OCI-LY3 (cell line): ENCODE data around the gene GPR142.

ENCODE experiments used
- H2AFZ ChIP-seq: fragments of 200-600, 300-600 bp; shearing (Covaris generic); 2 replicates; pipeline ENCODE4 v1.6.0; 2014; ENCODE audit warnings: antibody characterized with exemption, low read depth, low read length
- H3K27ac ChIP-seq: fragments of 200-600, 300-600 bp; sonication (generic); 2 replicates; pipeline ENCODE4 v1.5.1; 2014; ENCODE audit warnings: mild to moderate bottlenecking, low read length, moderate library complexity, mixed read lengths
- H3K27me3 ChIP-seq: fragments of 200-600, 300-600 bp; sonication (generic); 2 replicates; pipeline ENCODE4 v1.6.1; 2014; ENCODE audit warnings: low read depth, low read length, mixed read lengths
- H3K36me3 ChIP-seq: fragments of 200-600, 300-600 bp; sonication (generic); replicated peaks from 2 replicates; pipeline ENCODE3; 2014; ENCODE audit warnings: low read depth, low read length, mixed read lengths
- H3K4me1 ChIP-seq: fragments of 300-600, 200-600 bp; sonication (generic); 2 replicates; pipeline ENCODE4 v1.6.1; 2014; ENCODE audit warnings: low read length, mixed read lengths
- H3K4me2 ChIP-seq: fragments of 200-600, 300-600 bp; sonication (generic); 2 replicates; pipeline ENCODE4 v1.6.1; 2014; ENCODE audit warnings: low read length, mixed read lengths
- H3K4me3 ChIP-seq: fragments of 300-600, 200-600 bp; sonication (generic); 2 replicates; pipeline ENCODE4 v1.5.1; 2014; ENCODE audit warnings: antibody characterized with exemption, mild to moderate bottlenecking, low read length, moderate library complexity
- H3K79me2 ChIP-seq: fragments of 300-600, 200-600 bp; shearing (Covaris generic); 2 replicates; pipeline ENCODE4 v1.6.1; 2014; ENCODE audit warnings: mild to moderate bottlenecking, low read length, mixed read lengths
- H3K9ac ChIP-seq: fragments of 300-600, 200-600 bp; shearing (Covaris generic); 2 replicates; pipeline ENCODE4 v1.6.0; 2014; ENCODE audit warnings: mild to moderate bottlenecking, low read length, moderate library complexity
- H3K9me3 ChIP-seq: fragments of 200-600, 300-600 bp; shearing (Covaris generic); 2 replicates; pipeline ENCODE4 v1.6.1; 2014; ENCODE audit warnings: low read length, mixed read lengths; ENCODE audit not compliant: insufficient read depth
- H4K20me1 ChIP-seq: fragments of 200-600, 300-600 bp; sonication (generic); 2 replicates; pipeline ENCODE4 v1.6.1; 2016; ENCODE audit warnings: low read length, mixed read lengths; ENCODE audit not compliant: insufficient read depth
- EZH2phosphoT487 ChIP-seq: fragments of 200-600 bp; shearing (Covaris generic); IDR thresholded peaks from 2 replicates; pipeline ENCODE4 v1.6.1; 2018; ENCODE audit warnings: antibody characterized with exemption, mixed run types, low read depth
- TF ChIP-seq, protein P1 (sequence below): fragments of 200-600, 300-600 bp; sonication (generic); IDR thresholded peaks from 2 replicates; pipeline ENCODE4 v1.5.1; 2014; ENCODE audit warnings: antibody characterized with exemption, low read length, low read depth

Gene GPR142

DNA sequence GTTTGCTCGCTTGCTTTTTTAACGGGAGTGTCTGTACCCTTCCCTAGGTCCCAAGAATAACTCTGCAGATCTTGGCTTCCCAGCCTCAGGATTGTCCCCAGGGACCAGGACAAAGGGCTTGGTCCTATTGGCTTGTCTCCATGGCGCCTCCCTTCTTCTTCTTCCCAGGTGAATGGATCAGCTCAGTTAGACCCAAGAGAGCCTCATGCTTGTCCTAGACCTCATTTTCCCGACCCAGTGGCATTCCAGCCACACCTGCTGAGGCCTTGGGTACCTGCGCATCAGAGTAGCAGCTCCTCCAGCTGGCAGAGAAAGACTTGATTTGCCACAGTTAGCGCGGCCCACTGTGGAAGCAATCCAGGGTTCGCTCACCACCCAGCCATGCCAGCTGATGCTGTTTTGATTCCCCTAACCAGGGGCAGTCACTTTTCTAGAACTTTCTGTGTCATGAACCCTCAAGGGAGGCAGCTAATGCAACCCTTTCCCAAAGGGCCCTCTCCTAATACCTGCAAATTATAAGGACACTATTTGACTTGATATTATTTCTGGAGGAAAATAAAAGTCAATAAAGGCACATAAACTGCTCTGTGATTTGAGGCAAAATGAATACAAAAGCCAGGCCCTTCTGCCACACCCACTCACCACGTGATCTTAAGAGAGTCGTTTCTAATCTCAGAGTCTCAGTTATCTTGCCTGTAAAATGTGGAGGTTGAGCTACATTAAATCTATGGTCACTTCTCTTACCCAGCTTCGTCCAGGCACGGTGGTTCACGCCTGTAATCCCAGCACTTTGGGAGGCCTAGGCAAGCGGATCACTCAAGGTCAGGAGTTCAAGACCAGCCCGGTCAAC lies 13.9 kb downstream of the GPR142 start:
- Histone ChIP-seq H3K4me3 (no peak overlapping the region), H3K79me2 (no peaks in the 10 kb centered on the region), H3K9me3 (no peaks in the 10 kb centered on the region), H3K4me2 (no peak overlapping the region), H2AFZ (no peak overlapping the region), H3K4me1 (peaks cover 4% of the 10 kb centered on the region; the same call in 1 of the 2 replicates), H3K27ac (no peak overlapping the region), H3K9ac (no peak overlapping the region), H4K20me1 (no peaks in the 10 kb centered on the region), H3K36me3 (no peaks in the 10 kb centered on the region), H3K27me3 (0 out of 2 replicates have a peak, but pooled peaks cover 5% of the 10 kb centered on the region)
- no peak for TF ChIP-seq EZH2phosphoT487
- TF ChIP-seq, protein P1, sequence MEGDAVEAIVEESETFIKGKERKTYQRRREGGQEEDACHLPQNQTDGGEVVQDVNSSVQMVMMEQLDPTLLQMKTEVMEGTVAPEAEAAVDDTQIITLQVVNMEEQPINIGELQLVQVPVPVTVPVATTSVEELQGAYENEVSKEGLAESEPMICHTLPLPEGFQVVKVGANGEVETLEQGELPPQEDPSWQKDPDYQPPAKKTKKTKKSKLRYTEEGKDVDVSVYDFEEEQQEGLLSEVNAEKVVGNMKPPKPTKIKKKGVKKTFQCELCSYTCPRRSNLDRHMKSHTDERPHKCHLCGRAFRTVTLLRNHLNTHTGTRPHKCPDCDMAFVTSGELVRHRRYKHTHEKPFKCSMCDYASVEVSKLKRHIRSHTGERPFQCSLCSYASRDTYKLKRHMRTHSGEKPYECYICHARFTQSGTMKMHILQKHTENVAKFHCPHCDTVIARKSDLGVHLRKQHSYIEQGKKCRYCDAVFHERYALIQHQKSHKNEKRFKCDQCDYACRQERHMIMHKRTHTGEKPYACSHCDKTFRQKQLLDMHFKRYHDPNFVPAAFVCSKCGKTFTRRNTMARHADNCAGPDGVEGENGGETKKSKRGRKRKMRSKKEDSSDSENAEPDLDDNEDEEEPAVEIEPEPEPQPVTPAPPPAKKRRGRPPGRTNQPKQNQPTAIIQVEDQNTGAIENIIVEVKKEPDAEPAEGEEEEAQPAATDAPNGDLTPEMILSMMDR = no peak

DNA sequence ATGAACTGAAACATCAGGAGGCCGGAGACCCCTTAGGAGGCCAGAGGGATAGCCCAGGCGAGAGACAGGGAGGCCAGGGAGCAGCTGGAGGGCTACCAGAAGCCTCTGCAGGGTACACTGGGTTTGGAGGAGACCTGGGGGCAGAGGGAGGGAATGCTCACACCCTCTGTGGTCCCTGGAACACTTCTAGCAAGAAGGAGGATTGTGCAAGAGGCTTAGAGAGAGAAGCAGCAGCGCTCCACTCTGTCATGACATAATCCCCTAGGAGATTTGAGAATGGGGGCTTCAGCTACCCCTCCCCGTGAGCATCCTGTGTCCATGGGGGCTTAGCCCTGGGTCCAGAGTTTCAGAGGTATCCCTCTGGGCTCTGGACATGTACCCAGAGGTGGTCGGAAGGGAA lies 15.8 kb downstream of the GPR142 start:
- Histone ChIP-seq H3K4me1 (peaks cover 4% of the 10 kb centered on the region; the same call in 1 of the 2 replicates), H3K36me3 (no peaks in the 10 kb centered on the region), H3K27me3 (no peaks in the 10 kb centered on the region), H3K9me3 (no peaks in the 10 kb centered on the region), H3K9ac (no peak overlapping the region), H4K20me1 (no peaks in the 10 kb centered on the region), H3K27ac (no peak overlapping the region), H3K4me2 (no peak overlapping the region), H3K4me3 (no peak overlapping the region), H2AFZ (no peak overlapping the region), H3K79me2 (no peaks in the 10 kb centered on the region)
- TF ChIP-seq EZH2phosphoT487 = no peak
- TF ChIP-seq, protein P1 = no peak

DNA sequence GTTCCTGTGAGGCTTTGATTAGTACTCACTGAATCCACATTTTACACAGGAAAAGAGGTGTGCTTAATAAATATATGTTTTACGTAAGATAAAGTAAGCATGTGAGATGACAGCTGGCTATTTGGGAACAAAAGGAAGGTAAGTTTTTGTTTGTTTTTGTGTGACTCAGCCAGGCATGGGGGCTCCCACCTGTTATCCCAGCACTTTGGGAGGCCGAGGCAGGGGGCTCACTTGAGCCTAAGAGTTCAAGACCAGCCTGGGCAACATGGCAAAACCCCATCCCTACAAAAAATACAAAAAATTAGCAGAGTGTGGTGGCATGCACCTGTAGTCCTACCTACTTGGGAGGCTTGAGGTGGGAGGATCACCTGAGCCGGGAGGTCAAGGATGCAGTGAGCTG lies 17.9 kb downstream of the GPR142 start:
- H2AFZ ChIP-seq = no peak overlapping the region
- H3K4me2 ChIP-seq = no peak overlapping the region
- H3K79me2 ChIP-seq = no peaks in the 10 kb centered on the region
- H3K4me1 ChIP-seq = no peaks in the 10 kb centered on the region
- H3K36me3 ChIP-seq = no peaks in the 10 kb centered on the region
- no peak overlapping the region for H3K9ac ChIP-seq
- H3K27me3 ChIP-seq = no peaks in the 10 kb centered on the region
- no peaks in the 10 kb centered on the region for H4K20me1 ChIP-seq
- TF ChIP-seq EZH2phosphoT487 = no peak
- TF ChIP-seq, protein P1 = no peak
- H3K9me3 ChIP-seq = no peaks in the 10 kb centered on the region
- H3K4me3 ChIP-seq = no peak overlapping the region
- no peak overlapping the region for H3K27ac ChIP-seq

DNA sequence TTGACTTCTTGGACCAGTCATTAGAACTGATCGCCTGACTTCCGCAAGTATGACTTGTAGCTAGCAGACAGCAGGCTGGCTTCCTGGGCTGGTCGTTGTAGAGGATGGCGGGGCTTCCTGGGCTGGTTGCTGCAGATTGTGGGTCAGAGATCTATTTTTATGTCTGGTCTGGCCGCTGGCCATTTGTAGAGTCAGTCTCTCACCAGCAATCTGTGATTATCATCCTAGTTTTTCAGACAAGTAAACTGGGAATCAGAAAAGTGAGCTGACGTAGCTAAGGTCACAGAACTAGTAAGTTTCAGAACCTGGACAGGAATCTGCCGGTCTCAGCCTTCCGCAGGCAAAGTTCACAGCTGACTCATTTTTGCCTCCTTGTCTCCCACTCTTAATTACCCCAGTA lies 19.1 kb downstream of the GPR142 start:
- Histone ChIP-seq H3K79me2 (no peaks in the 10 kb centered on the region), H3K4me1 (no peaks in the 10 kb centered on the region), H3K27me3 (no peaks in the 10 kb centered on the region), H2AFZ (no peak overlapping the region), H3K36me3 (no peaks in the 10 kb centered on the region), H3K4me2 (no peak overlapping the region), H3K9ac (no peak overlapping the region), H3K9me3 (no peaks in the 10 kb centered on the region), H3K27ac (no peak overlapping the region), H4K20me1 (no peaks in the 10 kb centered on the region), H3K4me3 (no peak overlapping the region)
- TF ChIP-seq, protein P1 = no peak
- TF ChIP-seq EZH2phosphoT487 = no peak
